Activated T-helper 1 cell treated with anti-CD3 and anti-CD28 coated beads, Interleukin-2, amount 50 U/mL, for 16 hours (primary cell): ENCODE measurements around the gene HOXD13.

Experiments used
- DNase-seq, 2 donors: peaks; one replicate each; pipeline ENCODE4 v3.0.0-alpha.2; 2020; ENCODE audit warnings: low read depth in 1 of 2, low spot score in 1 of 2

The HOXD13 gene

DNA sequence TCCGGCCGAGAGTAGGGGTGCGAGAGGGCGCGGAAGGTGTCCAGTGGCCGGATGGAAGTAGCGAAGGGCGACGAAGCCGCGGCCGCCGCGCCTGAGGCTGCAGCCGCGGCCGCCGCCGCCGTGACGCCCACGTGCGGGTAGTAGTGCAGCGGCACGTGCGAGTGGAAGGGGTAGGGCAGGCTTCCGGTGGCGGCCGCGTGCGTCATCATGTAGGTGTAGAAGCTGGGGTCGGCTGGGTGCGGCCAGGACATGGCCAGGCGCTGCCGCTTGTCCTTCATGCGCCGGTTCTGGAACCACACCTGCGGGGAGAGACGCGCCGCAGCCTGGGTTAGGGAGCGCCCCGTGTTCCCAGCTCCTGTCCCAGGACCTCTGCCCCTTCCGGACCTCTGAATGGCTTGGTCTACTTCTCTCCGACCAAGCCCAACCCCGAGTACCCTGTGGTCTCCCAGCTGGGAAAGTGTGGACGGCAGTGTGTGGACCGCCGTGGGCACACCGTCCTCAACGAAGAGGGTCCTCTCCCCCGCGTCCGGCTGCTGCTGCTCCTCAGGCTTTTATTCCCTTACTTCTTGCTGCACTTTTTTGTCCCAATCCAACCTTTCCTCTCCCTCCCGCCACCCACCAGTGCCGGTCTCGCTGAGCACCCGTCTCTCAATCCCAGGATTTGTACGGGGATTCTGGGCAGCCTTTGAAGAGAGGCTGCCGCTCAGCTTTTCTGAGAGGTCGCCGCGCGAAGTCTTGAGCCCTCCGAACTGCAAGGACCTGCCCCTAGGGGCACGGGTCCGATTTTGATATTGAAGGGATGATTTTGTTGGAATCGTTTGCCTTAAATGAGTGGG is 11.8 kb upstream of the HOXD13 start:
- no peak for DNase-seq

DNA sequence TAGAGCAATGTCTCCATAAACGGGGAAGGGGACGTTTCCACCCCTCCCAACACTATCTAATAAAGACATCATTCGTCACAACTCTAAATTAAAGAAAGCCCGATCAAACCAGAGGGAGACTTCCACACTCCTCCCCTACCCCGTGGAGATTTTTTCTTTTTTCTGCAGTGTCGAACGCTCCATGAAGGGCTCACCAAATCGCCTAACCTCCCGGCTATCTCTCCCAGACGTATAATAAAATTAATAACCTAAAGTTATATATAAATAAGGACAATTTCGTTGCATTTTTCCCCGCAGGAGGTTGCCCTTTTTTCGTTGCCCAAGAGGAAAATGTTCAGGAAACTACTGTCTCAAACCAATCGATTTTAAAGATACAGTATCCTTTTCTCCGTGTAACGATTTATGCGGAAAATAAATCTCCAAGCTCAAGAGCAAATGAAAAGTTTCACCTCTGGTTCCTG is 11.1 kb upstream of the HOXD13 start:
- no peak for DNase-seq

DNA sequence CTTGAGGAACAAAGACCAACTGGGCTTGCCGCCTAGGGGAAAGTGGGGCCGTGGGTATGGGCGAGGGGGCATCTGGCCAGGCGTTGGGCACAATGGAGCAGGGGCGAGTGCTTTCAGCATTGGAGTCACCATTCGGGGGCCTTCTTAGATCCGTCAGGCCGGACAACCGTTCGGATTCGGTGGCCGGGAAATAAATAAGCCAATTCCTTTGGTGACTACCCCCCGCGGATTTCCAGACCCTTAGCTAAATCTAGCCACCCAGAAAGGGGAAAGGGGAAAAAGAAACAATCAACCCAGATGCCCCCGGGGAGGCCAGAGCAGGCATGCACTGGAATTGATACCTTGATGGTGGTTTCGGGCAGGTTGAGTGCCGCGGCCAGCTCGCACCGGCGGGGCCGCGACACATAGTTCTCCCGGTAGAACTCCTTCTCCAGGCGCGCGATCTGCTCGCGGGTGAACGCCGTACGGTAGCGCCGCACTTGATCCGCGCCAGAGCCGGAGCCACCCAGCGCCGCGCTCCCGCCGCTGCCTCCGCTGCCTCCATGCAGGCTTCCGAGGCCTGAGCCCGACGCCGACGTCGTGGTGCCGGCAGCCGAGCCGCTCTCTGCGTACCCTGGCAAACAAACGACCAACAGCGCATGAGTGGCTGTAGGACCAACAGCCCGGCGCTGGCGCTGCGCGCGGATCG is 10.5 kb upstream of the HOXD13 start:
- no peak for DNase-seq

DNA sequence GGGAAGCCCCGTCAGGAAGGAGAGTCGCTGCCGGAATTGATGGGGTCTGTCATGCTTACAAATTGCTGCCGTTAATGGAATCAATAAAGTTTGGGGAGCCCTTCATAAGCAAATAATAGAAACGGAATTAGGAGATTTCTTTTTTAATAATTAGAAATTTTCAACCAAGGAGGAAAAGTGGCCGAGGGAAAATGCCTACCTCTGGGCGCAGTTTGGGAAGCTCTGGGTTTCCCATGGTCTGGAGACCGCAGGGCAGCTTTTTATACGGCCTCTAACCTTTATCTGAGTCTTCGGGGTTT is 10.0 kb upstream of the HOXD13 start:
- DNase-seq: no peak

DNA sequence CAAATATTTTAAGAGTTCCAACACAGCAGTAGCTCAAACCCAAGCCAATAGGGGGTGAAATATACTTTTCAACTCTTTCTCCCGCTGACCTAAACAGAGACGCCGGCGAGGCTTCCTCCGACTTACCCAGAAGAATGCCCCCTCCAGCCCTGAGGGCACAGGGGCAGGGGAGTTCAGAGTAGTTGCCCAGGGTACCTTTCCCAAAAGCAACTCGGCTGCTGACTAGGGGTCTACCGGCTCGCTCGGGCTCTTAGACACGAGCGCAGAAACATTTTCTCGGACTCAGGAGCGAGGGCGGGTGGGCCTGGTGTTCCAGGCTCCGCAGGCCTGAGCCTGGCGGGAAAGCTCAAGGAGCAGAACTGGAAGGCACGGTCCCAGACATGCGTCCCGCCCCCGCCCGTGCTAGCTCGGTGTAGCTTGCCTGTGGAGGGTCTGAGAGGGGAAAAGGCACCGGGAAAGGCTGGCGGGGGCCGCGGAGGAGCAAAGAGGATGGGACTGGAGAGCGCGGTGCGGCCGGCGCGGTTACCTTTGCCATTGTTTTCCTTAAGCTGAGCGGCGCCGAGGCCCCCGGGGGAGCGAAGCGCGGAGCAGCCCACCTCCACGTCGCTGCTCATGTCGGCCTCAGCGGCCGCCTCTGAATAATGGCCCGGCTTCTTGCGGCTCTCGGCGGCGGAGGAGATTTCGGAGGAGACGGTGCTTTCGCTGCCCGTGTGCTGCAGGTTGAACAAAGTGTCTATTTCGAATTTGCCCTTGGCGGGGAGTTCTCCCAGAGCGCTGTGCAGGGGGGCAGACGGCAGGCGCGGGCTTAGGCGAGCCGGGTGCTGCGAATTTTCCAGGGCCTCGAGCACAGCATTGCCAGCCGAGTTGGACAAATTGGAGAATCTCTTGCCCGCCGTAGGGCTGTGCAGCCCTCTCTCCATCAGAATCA is 9.4 kb upstream of the HOXD13 start:
- no peak for DNase-seq

DNA sequence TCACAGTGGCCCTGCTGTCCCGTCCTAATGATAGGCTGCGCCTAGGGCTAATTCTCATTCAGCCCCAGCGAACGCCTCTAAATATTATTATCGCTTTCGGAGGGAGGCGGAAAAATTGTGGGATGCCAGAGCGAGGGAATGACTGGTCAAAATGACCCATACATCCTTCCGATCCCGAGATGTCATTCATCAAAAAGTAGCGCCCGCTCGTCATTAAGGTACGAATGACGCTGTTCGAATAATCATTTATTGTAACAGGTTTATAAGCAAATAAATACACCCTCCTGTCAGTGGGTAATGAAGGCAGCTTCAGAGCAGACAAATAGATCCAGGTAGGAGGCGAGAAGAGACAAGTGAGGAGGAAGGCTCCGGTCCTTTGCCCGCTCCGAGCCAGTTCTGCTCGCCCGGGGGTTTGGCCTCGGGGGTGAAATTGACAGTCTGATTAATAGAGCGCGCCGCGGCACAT is 8.7 kb upstream of the HOXD13 start, which contains the start of gene EVX2:
Gene EVX2 (minus strand): TSS at position 167 of the 466 bp plus-strand sequence. CDS start 186 bp downstream, outside the sequence.
- DNase-seq: no peak

DNA sequence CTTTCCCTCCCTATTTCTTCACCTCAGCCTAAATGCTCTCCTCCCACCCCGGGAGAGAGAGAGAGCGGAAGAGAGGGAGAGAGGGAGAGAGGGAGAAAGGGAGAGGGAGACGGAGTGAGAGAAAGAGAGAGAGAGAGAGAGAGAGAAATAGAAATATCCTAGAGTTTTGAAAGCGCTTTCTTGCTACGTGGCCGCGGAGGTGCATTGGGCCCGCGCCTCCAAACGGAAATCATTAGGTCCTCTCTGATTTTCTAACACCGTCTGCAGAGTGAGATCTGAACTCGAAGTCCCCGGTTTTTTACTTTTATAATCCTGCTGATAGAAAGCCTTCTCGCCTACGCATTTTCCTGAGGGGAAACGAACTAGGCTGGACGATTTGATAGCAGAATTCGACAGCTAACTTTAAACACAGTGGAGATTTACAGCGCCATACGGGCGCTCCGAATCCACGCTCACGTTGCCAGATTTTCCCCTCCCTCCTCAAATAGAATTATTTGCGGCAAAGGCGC is 7.9 kb upstream of the HOXD13 start:
- no peak for DNase-seq

DNA sequence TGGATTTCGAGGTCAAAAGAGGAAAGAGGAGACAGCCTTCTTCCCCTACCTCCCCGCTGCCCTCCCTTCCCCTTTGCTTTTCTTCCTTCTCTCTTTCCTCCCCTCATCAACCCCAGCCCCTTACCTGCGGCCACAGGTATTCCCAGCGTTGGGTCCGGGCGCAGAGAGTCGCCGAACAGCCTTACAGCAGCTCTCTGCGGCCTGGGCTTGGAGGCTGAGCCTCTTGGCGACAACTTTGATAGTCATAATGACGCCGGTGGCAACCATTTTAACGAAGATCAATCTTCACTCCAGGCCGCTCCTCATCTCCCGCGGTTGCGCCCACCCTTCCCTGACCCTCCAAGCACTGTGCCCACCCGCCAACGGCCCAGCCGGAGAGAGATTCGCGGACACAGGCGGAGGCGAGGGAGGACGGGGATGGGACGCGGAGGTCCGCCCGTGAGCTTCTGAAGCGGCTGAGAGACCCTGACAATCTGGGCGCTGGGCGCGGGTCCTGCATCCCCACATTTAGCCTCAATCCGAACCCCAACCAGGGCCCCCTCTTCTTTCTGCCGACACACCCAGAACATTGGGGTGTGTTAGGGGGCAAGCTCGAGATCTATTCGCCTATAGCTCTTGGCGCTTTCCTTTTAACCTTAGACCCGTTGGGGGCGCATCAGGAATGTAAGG is 7.3 kb upstream of the HOXD13 start:
- DNase-seq: no peak

DNA sequence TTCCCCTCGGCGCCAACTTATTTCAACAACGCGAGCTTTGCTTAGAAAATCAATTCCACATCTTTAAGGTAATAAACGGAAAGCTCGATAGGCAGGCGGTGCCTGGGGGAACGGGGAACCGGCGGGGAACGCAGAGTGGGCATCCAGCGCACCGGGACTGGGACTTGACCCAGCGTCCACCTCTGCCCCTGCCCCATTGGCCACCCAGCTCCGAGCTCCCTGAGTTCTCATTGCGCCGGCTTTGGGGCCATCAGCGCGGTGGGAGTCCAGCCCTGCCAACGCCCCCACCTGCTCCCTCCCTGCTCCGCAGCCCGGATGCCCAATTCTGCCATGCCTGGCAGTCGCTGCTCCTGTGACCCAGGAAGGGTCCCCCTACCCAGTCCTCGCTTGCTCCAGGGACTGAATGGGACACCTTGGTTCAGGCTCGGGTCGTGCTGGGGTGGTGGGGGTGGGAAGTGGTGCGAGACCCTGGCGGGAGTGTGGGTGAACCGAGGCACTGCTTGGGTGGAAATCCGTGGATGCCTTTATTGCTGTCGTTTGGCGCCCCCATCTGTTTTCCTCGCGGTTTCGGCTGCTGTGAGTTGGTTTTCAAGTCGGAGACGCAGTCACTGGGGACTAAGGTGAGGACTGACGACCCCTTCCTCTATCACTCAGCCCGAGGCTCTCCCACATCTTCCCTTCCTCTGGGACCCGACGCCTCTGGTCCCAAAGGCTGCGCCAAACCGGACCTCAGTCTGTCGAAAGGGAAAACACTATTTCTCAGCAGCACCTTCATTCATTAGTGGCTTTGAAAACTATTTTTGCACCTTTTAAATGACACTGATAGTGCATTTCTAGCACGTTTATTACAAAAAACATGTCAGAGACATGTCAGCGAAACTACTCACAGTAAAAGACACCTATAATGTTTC is 6.4 kb upstream of the HOXD13 start:
- no peak for DNase-seq

DNA sequence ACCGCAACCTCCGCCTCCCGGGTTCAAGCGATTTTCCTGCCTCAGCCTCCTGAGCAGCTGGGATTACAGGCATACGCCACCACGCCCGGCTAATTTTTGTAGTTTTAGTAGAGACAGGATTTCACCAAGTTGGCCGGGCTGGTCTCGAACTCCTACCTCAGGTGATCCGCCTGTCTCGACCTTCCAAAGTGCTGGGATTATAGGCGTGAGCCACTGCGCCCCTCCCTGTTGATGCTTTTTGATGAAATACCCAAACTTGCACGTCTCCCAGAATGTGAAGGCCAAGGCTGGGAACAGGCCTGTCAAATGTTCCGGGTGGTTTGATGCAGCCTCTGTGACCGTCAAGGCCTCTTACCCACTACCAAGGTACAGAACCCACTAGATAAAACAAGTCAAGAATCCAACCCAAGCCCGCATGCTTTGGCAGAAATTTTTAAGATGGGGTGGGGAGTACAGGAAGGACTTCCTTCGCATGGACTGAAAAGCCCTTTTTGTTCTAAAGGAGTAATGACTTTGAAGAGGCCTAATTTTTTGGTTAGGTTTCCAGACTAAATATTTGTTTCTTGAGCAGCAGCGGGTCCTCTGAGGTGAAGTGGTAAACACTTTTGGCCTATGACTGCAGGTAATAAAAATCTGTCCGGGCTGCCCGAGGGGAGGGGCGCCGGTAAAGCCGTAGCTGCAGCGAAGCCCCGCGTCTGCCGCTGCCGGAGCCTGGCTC is 5.0 kb upstream of the HOXD13 start:
- no peak for DNase-seq

DNA sequence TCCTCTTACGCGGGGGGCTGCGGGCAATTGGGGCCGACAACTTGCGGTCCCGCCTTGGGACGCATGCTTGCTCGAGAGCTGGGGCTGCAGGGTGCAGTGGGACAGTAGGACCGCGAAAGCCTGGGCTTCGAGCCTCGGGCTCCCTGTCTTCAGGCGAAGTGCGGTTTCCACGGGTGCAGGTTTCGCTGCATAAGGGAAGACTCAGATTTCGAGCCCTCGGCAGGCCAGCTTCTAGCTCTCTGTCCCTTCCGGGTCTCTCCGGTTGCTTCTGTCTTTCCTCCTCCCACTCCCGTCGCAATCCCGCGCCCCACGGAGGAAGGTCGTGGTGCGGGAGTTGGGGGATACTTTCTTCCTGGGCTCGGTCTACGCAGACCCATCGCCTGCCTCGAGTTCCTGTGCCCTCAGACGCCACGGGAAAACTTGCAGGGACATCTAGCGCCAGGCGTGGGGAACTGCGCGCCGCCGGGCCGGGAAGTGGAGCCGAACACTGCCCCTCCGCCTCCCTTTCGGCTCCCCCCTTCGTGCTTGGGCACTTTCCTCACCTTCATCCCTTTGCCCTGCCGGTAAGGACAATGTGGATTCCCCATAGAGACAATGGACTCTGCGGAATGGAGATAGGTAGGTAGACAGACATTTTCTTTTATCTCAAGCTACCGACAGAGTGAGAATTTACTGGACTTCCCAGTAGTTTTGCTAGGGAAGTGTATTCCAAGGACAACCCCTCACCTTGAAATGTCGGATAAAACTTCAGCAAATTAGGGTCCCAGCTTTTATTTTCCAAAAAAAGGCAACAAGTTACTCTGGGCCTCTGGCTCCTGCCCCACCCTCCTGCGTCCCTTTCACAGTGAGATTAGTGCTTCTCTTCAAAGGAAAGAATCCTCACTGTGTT is 4.2 kb upstream of the HOXD13 start:
- DNase-seq: no peak

DNA sequence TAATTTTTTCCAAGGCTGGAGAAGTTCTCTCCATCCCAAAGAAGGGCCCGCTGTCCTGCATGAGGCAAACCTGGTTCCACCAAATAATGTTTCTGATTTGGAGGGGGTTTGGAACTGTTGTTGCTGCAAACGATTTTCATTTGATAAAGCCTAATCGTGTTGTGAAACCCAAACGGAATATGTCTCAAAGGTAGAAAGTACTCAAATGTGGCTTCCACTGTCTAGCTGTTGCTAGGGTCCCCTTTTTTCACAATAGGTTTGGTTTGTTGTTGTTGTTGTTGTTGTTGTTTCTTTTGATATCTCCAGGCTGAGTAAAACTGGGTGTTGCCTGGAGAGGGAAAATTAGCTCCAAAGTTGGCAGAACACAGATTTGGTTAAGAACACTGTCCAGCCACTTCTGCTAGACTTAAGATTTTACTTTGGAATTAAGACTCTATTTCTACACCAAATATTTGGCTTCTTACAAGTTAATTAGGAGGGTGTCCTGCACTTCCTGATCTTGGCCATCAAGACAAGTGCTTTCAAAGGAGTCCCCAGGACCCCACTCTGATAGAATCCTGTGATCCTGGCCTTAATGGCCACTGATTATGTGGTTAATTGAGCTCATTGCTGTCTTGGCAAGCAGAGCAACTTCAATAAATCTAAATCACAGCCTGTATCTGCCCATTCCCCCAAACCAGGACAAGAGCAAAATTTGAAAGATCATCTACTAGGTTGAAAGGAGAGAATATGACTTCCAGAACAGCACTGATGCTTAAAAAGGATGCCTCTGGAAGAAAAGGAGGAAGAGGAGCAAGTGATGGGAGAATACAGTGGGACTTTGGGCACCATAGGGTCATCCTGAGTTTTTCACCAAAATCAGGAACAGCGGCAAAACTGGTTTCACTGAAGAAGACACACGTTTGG is 3.3 kb upstream of the HOXD13 start:
- DNase-seq: no peak

DNA sequence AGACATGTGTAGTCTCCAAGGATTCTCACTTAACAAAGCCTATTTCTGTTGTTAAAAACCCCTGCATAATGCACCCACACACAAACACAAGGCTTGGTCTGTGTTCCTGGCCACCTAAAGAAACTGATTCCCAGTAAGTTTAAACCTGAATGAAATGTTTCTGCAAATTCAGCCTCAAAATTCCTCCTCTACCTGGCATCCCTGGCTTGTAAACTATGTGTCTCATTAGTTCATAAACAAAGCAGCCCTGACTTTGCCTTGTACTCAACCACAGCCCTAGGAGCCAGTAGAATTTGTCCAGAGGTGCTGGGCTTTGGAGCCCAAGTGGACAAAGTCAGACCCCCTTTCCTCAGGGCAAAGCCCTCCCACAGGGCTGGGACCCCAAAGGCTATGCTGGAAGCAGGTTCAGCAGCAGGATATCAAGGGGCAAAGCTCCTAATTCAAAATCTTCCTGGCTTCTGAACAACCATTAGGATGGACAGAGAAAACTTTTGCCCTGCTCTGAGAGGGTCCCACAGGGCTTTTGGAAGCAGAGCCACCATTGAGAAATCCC is 2.6 kb upstream of the HOXD13 start:
- no peak for DNase-seq

DNA sequence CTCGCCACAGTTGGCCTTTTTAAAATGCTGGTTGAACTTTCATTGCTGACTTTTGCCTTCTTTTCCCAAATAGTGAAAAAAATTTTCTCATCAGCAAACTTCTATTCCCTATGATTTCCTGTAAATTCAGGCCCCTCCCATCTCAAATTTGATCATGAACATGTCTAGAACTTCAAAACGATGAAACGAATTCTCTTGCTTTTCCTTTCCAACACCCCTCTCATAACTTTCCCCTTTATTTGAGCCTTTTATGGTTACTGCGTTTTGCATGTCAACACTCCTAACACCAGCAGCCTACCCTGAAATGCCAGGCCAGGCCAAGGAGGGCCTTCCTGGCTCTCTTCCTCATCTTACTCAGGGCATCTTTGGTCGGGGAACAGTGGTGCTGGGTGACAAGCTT is 1.7 kb upstream of the HOXD13 start:
- no peak for DNase-seq

DNA sequence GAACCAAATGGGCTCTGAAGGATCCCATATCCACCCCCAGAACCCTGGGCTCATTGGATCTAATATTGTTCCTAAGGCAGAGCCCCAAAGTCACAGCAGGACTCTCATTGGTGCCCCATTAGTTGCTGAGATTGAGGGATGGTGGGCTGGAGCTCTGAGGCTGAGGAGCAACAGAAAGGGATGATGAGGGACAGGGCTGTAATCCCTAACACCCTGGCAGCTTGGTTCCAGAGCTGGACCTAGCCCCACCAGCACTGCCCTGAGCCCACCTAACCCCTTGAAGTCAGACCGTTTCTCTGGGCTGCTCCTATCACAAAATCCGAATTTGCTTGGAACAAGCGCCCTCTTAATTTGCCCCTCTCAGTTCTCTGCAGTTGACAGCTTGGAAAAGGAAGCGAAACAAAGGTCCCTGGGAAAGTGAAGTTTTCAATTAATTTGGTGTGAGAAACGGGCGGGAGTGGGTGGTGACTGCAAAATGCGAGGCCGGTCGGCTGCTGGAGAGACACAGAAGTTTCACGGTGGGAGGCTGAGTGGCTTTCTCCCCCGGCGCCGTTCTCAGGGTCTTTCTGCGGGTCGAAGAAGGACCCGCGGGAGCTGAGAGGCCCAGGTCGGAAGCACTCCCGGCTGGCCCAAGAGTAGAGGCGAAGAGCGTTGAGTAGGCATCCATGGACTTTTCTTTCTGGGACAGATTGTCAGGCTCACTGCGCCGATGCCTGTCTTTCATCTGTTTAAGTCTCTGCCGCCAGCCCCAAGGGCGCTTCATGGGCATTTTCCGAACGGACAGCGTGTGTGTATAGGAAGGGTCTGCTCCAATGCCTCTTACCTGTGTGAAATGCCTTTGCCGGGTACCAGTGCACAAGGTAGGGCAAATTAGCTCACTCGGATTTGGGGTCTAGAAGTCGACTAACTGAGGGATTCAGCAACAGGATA is 927 bp upstream of the HOXD13 start:
- DNase-seq: no peak
